RKO (cell line): ENCODE data around the gene OCRL.
A peak's percentile ranks its signal among the peaks of the same experiment; 100 is the strongest.
"Not testable (repeated sequence)": the region's sequence is repeated elsewhere in the genome, so short reads cannot be mapped to it uniquely, and the experiment has no call there.

Experiments used
- DNase-seq: peaks from one replicate; pipeline ENCODE4 v3.0.0-alpha.2; 2016; ENCODE audit warnings: low spot score

The OCRL gene

DNA sequence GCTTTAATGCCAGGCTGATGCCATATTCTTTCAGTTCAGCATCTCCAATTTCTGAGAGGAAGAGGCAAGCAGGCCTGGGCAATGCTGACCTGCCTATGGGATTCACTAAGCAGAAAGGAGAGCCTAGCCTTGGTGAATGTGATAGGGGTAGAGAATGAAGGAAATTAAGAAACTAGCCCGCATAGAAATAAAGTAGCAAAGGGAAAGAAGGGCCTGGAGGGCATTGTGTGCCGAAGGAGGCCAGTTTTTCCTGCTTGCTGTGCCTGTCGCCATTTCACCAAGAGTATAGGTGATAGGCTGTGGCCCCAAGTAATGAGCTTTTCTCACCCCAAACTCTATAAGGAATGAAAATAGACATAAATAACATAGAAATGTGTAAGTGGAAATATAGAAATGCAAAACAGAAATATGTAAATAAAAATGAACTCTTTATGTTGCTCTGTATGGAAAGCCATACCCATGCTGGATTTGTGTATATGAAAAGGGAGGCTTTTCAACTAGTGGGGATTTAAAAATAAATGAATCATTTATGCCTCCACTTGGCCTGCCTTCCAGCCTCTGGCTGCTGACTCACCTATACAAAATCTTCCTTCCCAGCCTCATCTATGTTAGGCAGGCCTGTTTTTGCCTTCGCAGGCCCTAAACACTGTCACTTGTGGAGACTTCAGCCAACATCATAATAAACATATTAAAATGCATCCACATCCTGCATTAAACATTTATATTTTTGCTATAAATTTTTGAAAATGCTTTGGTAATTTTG, 5.1 kb upstream of the OCRL start:
- peak; percentile 15 for DNase-seq

DNA sequence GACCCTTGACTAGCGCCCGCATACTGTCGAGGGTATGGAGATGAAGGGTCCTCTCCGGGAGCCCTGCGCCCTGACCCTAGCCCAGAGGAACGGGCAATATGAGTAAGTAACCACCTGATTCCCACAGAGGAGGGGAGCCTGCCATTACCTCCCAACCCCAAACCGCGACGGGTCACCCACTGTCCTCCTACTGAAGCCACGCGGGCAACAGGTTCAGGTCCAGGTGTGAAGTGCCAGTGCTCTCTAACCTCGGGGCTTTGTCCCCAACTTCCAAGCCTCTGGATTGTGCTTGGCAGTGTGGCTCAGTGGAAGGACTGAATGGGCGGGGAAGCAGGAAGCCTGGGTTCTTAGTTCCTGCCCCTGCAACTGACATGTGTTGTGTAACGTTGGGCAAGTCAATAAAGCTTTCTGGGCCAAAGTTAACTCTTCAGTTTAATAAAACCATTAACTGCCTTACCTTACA, 694 bp downstream of the OCRL start:
- peak; percentile 23 for DNase-seq

DNA sequence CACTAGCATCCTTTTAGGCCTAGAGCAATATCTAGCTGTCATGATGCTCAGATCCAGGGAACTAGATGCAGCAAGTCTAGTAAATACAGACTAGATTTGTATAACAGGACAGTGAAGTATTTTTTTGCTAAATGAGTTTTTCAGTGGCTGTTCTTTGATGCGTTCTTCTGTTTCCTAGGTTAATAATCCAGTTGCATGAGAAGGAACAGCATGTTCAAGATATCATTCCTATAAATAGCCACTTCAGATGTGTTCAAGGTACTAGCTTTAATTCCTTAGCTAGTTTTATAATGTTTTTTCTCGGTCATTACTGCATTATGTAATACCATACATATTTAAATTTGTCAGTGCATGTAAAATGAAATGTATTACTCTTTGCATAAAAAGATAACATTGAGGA, 4.7 kb downstream of the OCRL start:
- no peak for DNase-seq

DNA sequence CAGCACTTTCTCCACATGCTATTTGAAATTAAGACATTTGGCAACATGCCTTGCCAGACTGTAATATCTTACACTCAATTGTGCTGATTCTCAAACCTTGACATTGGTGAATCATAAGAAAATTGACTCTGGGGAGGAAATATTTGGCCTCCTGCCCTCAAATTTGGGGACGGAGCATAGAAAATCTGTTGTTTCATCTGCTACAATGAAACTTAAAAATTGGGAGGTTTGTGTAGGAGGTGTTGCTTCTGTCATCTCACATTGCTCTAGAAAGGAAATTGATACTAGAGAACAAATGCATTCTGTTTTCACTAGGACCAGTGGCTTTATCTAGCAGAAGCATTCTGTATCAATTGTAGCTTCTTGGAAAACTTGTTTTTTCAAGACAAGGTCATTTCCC, 5.3 kb downstream of the OCRL start:
- DNase-seq = no peak

DNA sequence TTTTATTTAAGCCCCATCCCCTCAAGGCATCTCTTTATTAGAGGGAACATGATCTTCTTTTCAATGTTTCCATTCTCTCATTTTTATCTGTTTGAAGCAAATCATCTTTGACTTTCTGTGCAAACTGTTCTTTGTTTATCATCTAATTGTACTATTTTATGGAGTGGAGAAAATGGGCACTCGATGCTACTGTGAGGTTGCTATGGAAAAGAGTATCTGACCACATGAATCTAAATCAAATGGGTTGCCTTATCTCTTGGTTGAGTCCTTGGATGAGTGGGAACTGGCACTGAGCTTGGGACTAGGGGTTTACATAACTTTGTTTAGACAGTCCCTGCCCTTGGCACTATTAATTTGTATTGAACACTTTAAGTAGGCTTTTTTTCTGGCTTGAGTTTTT, 9.1 kb downstream of the OCRL start:
- no peak for DNase-seq

DNA sequence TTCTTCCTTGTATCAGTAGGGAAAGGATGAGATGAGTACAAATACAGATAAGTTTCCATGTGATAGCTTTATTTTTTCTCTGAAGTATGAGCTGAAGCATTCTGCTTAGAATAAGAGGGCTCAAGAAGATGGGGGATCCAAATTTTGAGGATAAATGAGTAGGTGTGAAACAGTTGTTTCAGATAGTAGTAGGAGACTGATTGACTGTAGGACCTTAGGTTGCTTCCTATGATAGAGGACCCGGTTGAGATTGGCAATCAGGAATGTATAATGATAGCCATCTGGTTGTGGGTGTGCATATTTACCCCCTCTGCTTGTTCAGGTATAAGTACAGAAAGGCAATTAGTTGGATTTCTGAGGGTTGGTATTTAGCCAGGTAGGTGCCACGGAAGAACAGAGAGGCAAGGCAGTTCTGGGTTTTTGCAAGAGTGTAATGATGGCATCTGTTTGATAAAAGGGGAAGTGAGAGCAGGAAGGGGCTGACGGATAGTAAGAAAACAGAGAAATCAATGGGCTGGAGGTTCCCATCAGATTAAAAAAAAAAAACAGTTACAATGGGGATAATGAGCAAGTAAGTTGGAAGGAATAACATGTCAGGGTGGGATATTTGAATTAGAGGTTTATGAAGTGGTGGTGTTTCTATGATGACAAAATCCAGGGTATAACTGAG, 13.7 kb downstream of the OCRL start:
- DNase-seq = no peak

DNA sequence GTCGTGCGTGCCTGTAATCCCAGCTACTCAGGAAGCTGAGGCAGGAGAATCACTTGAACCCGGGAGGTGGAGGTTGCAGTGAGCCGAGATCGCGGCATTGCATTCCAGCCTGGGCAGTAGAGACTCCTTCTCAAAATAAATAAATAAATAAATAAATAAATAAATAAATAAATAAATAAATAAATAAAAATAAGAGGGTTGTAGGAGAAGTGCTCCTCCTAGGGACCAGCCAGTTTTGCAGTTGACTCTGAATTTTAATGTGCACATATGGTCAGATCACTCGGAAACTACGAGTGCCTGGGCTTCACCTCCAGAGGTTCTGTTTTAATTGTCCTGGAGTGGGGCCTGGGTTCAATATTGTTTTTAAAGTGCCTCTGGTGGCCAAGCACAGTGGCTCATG, 14.8 kb downstream of the OCRL start:
- DNase-seq = not testable (repeated sequence)

DNA sequence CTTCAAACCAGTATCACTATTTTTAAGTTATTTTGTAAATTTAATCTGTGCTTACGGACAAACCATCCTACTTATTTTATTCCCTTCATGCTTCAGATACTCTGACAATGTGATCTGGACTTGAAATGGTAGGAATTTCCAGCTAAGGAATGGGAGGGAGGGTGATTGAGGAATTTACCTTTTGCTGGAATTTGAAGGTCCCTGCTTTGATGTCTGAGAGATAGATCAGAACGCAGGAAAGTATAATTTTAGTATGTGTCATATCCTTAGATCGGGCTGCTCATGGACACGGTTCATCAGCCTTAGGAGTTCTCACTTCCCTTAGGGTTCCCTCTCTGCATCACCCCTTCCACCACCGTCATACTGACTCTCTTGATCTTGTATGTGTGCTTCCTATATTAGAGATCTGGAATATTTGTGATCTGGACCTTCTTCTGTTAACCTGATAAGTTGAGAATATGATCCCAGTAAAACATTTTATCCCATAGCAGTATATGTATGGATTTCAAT, 16.8 kb downstream of the OCRL start:
- no peak for DNase-seq

DNA sequence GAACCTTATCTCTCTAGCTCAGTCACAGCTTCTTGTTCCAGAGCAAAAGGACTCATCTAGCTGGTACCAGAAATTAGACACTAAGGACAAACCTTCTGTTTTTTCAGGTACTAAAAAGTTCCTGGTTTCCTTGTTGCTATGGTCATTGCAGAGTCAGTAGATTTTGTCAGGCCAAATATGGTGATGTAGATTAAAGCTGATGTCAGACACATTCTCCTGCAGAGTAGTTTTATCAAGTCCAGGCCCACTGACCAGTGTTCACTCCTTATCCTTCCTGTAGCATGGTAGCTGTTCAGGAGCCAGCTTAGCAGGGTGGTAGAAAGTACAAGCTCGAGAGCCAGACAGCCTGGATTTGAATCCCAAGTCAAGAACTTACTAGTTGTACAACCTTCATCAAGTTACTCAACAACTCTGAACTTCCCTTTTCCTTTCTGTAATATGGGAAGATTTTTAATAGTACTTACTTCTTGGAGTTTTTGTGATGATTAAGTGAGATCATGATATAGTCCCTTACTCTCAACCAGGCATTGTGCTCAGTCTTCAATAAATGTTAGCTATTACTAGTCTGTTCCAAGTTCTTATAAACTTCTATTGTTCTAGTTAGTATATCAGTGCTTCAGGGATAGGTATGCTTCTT, 17.9 kb downstream of the OCRL start:
- DNase-seq = no peak

DNA sequence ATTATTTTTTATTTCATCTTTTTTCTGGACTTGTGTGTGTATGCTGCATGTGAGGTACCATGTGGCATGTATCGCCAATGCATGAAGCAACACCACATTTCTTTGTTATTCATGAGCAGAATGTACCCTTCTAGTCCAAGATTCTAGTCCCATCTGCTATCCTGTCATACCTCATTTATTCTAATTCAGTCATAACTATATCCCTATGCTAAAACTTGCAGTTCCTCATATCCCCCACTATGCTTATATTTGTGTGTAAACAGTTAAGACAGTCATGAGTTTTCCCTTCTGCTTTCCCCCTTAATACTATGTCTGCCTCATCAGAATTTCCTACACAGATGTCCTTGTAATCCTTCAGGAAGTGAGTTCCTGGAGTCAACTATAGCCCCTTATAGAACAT, 19.7 kb downstream of the OCRL start:
- peak; percentile 5 for DNase-seq

DNA sequence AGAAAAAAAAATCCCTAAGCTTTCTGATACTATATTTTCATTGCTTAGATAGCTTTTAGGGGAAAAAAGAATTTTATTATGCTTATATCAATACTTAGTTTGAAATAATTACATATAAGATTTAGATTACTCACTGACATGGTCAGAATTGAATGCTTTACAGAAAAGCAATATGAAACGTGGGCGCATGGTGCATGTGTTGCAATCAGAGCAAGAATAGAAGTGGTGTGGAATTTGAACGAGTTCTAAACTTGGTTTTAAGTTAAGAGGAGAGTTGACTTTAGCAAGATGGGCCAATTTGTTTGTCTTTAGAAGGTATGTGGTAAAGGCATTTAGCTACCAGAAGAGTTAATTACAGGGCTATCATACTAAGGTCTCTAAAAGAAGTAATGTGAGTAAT, 21.4 kb downstream of the OCRL start:
- DNase-seq = no peak

DNA sequence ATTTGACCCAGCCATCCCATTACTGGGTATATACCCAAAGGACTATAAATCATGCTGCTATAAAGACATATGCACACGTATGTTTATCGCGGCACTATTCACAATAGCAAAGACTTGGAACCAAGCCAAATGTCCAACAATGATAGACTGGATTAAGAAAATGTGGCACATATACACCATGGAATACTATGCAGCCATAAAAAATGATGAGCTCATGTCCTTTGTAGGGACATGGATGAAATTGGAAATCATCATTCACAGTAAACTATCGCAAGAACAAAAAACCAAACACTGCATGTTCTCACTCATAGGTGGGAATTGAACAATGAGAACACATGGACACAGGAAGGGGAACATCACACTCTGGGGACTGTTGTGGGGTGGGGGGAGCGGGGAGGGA, 24.3 kb downstream of the OCRL start:
- DNase-seq = not testable (repeated sequence)

DNA sequence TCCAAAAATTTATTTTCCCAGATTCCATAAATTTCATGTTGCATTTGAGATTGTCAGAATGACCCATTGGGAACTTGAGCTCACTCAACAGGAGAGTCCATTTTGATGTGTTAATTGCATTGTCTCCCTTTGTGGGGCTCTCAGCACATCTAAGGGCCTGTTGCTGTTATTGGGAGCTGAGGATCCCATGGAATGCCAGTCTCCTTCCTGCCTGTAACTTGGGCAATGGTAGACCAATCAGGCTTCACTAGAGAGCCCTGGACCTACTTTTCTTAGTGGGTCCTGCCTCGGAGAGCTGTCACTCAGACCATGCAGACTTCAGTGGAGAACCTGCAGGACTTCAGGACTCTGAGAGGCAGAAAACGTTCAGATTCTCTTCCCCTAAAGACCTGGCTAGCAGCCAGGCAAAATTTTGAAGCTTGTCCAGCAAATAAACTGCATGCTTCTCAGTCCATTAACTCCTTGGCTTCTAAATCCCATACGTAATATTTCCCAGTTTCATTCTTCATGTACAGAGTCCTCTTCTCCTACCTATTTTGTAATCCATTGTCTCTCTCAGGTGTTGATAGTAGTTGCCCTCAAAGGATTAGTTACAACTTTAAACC, 25.1 kb downstream of the OCRL start:
- DNase-seq = no peak

DNA sequence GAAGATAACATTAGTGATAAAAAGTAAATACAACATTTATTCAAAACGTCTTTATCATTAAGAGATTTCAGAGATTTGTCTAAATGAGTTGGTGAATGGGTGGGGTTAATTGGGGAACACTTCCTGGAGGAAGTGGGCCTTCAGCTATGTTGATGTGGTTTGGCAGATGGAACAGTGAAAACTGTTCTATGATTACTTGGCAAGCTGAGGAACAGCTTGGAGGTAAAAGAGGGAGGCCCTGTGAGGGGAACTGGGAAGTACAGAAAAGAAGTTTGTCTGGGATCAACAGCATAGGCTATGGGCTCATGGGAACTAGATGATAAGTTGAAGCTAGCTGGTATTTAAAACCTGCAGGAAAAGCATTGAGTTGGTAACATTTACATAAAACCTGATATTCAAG, 26.0 kb downstream of the OCRL start:
- no peak for DNase-seq

DNA sequence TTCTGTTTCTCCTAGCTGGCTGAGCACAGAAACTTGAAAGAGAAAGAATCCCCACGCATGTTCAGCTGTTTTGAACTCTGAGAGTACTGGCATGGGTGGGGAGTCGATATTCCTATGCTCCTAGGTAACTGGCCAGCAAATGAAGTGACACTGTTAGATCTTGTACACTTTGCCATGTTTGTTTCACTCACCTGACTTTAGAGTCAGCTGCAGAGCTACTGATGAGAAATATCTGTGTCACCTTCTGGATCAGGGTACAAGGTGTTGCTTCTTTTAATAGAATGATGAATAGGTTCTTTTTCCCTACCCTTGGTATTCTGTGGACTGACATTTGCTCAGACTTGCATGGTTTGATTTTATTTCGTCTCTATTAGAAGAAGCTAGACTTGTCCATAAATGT, 28.3 kb downstream of the OCRL start:
- DNase-seq = no peak

DNA sequence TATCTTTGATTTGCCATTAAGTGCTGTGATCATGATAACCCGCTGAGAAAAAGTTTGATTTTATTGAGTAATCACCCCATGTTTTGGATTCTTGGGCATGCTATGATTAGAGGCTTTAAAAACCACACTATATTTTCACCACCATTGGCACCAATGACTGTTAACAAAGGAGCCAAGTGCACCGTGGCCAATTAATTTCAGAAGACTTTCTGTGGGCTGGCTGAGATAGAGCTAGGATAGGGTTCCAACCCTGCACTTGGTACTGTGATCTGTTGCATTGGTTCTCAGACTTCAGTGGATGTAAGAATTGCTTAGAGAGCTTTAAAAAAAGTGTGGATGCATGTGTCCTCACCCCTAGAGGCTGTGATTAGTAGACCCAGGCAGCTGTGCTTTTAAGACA, 32.4 kb downstream of the OCRL start:
- DNase-seq = no peak

DNA sequence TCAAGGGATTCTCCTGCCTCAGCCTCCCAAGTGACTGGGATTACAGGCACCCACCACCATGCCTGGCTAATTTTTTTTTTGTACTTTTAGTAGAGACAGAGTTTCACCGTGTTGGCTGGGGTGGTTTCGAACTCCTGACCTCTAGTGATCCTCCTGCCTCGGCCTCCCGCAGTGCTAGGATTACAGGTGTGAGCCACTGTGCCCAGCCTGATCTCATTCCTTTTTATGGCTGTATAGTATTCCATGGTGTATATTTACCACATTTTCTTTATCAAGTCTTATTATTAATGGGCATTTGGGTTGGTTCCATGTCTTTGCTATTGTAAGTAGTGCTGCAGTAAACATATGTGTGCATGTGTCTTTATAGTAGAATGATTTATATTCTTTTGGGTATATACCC, 33.6 kb downstream of the OCRL start:
- not testable (repeated sequence) for DNase-seq

DNA sequence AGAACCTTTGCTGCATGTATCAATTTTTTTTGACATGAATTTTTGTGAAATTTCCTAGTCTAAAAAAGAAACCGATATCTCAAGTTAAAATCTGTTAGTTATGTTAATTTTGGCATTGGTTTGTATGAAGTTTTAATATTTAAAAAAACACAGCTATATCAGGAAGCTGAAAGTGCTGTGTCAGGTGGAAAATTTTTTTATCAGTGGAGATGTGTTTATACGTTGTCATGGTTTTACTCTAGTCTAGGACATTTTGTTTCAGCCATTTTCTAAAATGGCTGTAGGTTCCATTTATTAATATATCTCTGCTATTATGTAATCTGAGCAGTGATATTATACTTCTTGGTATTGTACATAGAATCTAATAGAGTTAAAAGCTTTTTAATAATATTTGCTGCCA, 34.2 kb downstream of the OCRL start:
- no peak for DNase-seq

DNA sequence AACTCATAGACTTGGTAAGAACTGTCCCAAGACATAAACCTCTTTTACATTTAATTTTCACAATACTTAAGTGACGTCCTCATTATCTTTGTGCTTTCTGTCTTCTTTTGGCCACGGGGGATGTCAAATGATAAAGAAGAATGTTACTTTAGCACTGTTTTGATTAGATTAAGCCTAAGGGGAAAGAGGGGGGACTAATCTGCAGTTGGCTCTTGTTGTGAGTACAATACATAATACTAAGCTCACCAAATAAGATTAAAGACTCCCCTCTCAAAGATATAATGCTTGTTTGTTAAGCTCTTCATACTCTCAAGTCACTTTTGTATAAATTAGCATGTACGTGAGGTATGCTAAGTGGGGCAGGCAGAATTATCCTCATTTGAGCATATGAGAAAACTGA, 36.5 kb downstream of the OCRL start:
- no peak for DNase-seq

DNA sequence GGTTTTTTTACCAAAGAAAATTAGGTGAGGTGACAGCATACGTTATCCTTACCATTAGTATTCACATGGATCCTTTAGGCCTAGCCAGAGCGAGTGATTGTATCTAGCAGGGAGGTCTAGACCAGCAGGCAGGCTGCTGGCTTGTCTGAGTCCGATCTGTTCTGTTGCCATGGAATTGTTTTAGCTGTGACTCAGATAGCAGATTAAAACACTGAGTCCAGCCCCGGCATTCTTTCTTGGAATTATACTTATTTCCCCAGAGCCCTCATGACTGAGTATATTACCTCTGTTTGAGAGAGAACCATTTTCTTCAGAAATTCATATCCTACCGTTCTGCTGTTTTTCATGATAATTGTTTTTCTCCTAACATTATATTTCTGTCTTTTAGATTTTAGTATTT, 37.4 kb downstream of the OCRL start:
- peak; percentile 15 for DNase-seq

DNA sequence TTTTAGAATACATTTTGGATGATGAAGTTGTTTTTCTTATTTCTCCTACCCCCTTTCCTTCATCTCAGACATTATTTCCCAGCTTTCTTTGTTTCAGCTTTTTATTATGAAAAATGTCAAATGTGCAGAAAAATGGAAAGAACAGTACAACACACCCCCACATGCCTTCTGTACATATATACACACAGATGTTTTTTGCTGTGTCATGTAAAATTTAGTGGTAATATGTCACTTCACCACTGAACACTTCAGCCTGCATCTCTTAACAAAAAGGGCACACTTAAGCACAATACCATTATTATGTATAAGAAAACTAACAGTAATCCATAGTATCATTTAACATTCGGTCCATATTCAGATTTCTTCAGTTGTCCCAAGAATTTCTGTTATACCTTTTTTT, 37.8 kb downstream of the OCRL start:
- DNase-seq = no peak

DNA sequence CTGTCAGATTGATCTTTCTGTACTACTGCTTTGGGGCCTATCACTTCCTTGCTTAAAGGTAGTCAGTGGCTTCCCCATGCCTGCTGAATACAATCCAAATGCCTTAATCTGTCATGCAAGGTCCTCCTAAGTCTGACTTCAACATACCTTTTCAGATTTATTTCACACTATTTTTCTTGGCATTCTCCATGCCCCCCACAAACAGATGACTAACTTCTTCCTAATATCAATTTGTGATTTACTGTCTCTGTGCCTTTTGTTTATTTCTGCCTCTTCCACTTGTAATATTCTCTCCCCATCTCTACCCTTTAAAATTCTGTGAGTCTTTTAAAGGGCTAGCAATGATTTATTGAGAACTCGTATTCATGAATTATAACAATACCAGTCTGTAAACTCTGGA, 41.8 kb downstream of the OCRL start:
- DNase-seq = no peak

DNA sequence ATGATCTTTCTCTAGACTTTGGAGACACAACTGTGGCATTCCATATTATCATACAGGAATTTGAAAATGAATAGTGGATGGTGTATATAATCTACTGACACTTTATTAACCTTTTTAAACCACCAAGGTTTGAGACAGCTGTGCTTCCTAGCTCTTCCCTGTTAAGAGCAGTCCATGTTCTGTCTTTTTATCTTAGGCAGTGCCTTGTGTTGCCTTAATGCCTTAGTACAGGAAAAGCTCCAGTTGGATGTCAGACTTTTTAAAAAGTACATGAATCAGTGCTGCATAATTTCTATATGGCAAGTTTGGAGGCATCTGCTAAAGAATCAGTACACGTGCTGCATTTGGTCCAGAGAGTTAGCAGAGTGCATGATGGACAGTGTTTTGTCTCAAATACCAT, 45.1 kb downstream of the OCRL start:
- DNase-seq = no peak
